Left ventricle myocardium inferior (tissue), 1 donor: ENCODE measurements around the gene TRMT2A. TPM values are rescaled to one million over a fixed set of nuclear protein-coding genes. Genes with fewer than 3 reads are reported as not detected.
A peak's percentile ranks its signal among the peaks of the same experiment; 100 is the strongest.

Source experiments
- DNase-seq: peaks from one replicate; pipeline ENCODE4 v3.0.0-alpha.2; 2020
- H3K27ac ChIP-seq: fragments of 200-600 bp; replicated peaks from 2 replicates; pipeline ENCODE4 v1.8.0; 2021
- H3K27me3 ChIP-seq: fragments of 200-600 bp; 2 replicates; pipeline ENCODE4 v1.8.0; 2021; ENCODE audit warnings: low read depth
- H3K36me3 ChIP-seq: fragments of 200-600 bp; 2 replicates; pipeline ENCODE4 v1.8.0; 2021
- H3K4me1 ChIP-seq: fragments of 200-600 bp; 2 replicates; pipeline ENCODE4 v1.8.0; 2021
- H3K4me3 ChIP-seq: fragments of 200-600 bp; 2 replicates; pipeline ENCODE4 v1.8.0; 2021; ENCODE audit warnings: mild to moderate bottlenecking, moderate library complexity
- H3K9me3 ChIP-seq: fragments of 200-600 bp; replicated peaks from 2 replicates; pipeline ENCODE4 v1.8.0; 2021
- CTCF ChIP-seq: fragments of 200-600 bp; IDR thresholded peaks from 2 replicates; pipeline ENCODE4 v1.8.0; 2021; ENCODE audit warnings: antibody characterized with exemption, mild to moderate bottlenecking, borderline replicate concordance
- intact Hi-C: fragments of 100-400 bp; cut with micrococcal nuclease; formaldehyde crosslinking; loops from one replicate; pipeline ENCODE4 v1.11.0; 2022
- total RNA-seq: library from RNA; stranded (reverse); fragmentation: NEBNext Ultra II Directional; extraction: Animal tissue kit (Norgen Biotek cat#: 25700); gene quantifications from one replicate; pipeline ENCODE4 v1.2.1, GENCODE V29; 2021
- donor health status: DM: no; HTN: yes; CAD: no; lungs with severe emphysema.

TRMT2A gene
- total RNA-seq, 1 donor from 2014 or later = 27.8 TPM

- Histone ChIP-seq H3K27ac (no peak overlapping the region), H3K36me3 (peaks cover 73% of the 10 kb centered on the region), H3K27me3 (no peaks in the 10 kb centered on the region), H3K9me3 (no peaks in the 10 kb centered on the region), H3K4me3 (no peak overlapping the region), H3K4me1 (peaks cover 24% of the 10 kb centered on the region)
- no peak for DNase-seq
- intact Hi-C loops = no loop called here
- no peak for TF ChIP-seq CTCF
Measured at GRCh38 chr22:20124083-20124787, 7.2 kb upstream of the TRMT2A start.

- no peak overlapping the region for H3K4me3 ChIP-seq
- no peak for TF ChIP-seq CTCF
- no peaks in the 10 kb centered on the region for H3K27me3 ChIP-seq
- DNase-seq = no peak
- H3K9me3 ChIP-seq = no peaks in the 10 kb centered on the region
- no peak overlapping the region for H3K27ac ChIP-seq
- H3K36me3 ChIP-seq = peaks cover 77% of the 10 kb centered on the region
- peaks cover 29% of the 10 kb centered on the region for H3K4me1 ChIP-seq
- intact Hi-C loops = no loop called here
Measured at GRCh38 chr22:20123366-20124082, 6.5 kb upstream of the TRMT2A start.

GRCh38 chr22:20121856-20122415 is 4.9 kb upstream of the TRMT2A start:
- Histone ChIP-seq H3K4me1 (peaks cover 33% of the 10 kb centered on the region), H3K4me3 (no peak overlapping the region), H3K36me3 (peaks cover 70% of the 10 kb centered on the region), H3K27me3 (no peaks in the 10 kb centered on the region), H3K9me3 (no peaks in the 10 kb centered on the region), H3K27ac (no peak overlapping the region)
- intact Hi-C loops = no loop called here
- no peak for TF ChIP-seq CTCF
- DNase-seq = no peak

- peak overlapping the region; percentile 91 for H3K27ac ChIP-seq
- intact Hi-C loops = no loop called here
- DNase-seq = peak; percentile 5
- H3K4me1 ChIP-seq = peaks cover 51% of the 10 kb centered on the region
- TF ChIP-seq CTCF = no peak
- H3K9me3 ChIP-seq = no peaks in the 10 kb centered on the region
- H3K4me3 ChIP-seq = peak overlapping the region; percentile 79
- H3K27me3 ChIP-seq = no peaks in the 10 kb centered on the region
- peaks cover 57% of the 10 kb centered on the region for H3K36me3 ChIP-seq
Measured at GRCh38 chr22:20118300-20119020, 1.4 kb upstream of the TRMT2A start.

- intact Hi-C loops = no loop called here
- peak; percentile 30 for DNase-seq
- Histone ChIP-seq H3K9me3 (no peaks in the 10 kb centered on the region), H3K27me3 (no peaks in the 10 kb centered on the region), H3K4me1 (peaks cover 51% of the 10 kb centered on the region), H3K27ac (peak overlapping the region; percentile 91), H3K4me3 (peak overlapping the region; percentile 79), H3K36me3 (peaks cover 62% of the 10 kb centered on the region)
- TF ChIP-seq CTCF = no peak
Measured at GRCh38 chr22:20117633-20118299, 740 bp upstream of the TRMT2A start.
